ENCODE results near the gene FAM53A. TPM values are rescaled to one million over a fixed set of nuclear protein-coding genes. Genes with fewer than 3 reads are reported as not detected.

Gene FAM53A
- total RNA-seq, 4 donors from 2014 or later, result 1.3 to 3.2 TPM; not detected in 2

GRCh38 chr4:1625600-1626138, 58.4 kb downstream of the FAM53A start:
- no peak overlapping the region for H3K27ac ChIP-seq
- no peak overlapping the region for H3K4me3 ChIP-seq
- TF ChIP-seq POLR2A (IDR thresholded peaks at IDR 0.05), result no peak
- no peak for TF ChIP-seq CTCF (IDR thresholded peaks at IDR 0.05)
- no peaks in the 10 kb centered on the region for H3K9me3 ChIP-seq
- no peaks in the 10 kb centered on the region for H3K4me1 ChIP-seq
- DNase-seq, result no peak
- intact Hi-C loops (cut with DNase I; ENCODE audit: low total_unique reads), result no loop called here
- no peaks in the 10 kb centered on the region for H3K36me3 ChIP-seq
- no peaks in the 10 kb centered on the region for H3K27me3 ChIP-seq

- TF ChIP-seq POLR2A (IDR thresholded peaks at IDR 0.05) (no peak), CTCF (IDR thresholded peaks at IDR 0.05) (no peak)
- H3K4me3 ChIP-seq, result no peak overlapping the region
- H3K9me3 ChIP-seq, result no peaks in the 10 kb centered on the region
- no peaks in the 10 kb centered on the region for H3K27me3 ChIP-seq
- no peak overlapping the region for H3K27ac ChIP-seq
- no peaks in the 10 kb centered on the region for H3K36me3 ChIP-seq
- intact Hi-C loops (cut with DNase I; ENCODE audit: low total_unique reads), result no loop called here
- H3K4me1 ChIP-seq, result no peaks in the 10 kb centered on the region
- no peak for DNase-seq
These were observed 59.6 kb downstream of the FAM53A start for GRCh38 chr4:1624519-1624910.

- no peaks in the 10 kb centered on the region for H3K9me3 ChIP-seq
- H3K4me3 ChIP-seq, result no peak overlapping the region
- no peaks in the 10 kb centered on the region for H3K4me1 ChIP-seq
- no peaks in the 10 kb centered on the region for H3K36me3 ChIP-seq
- no peak for DNase-seq
- intact Hi-C loops (cut with DNase I; ENCODE audit: low total_unique reads), result no loop called here
- no peak for TF ChIP-seq POLR2A (IDR thresholded peaks at IDR 0.05)
- TF ChIP-seq CTCF (IDR thresholded peaks at IDR 0.05), result no peak
- no peak overlapping the region for H3K27ac ChIP-seq
- no peaks in the 10 kb centered on the region for H3K27me3 ChIP-seq
These were observed 60.1 kb downstream of the FAM53A start for GRCh38 chr4:1623821-1624518.

GRCh38 chr4:1623400-1623799, 60.7 kb downstream of the FAM53A start:
- TF ChIP-seq POLR2A (IDR thresholded peaks at IDR 0.05), result no peak
- no peak for TF ChIP-seq CTCF (IDR thresholded peaks at IDR 0.05)

GRCh38 chr4:1622956-1623355, 61.2 kb downstream of the FAM53A start:
- TF ChIP-seq POLR2A (IDR thresholded peaks at IDR 0.05), result no peak
- no peak for TF ChIP-seq CTCF (IDR thresholded peaks at IDR 0.05)
- Histone ChIP-seq H3K27me3 (no peaks in the 10 kb centered on the region), H3K4me1 (no peaks in the 10 kb centered on the region), H3K36me3 (no peaks in the 10 kb centered on the region), H3K27ac (no peak overlapping the region), H3K9me3 (no peaks in the 10 kb centered on the region), H3K4me3 (no peak overlapping the region)
- no peak for DNase-seq
- intact Hi-C loops (cut with DNase I; ENCODE audit: low total_unique reads), result no loop called here

More at GRCh38 chr4:1623400-1623799, 60.7 kb downstream of the FAM53A start:
- Histone ChIP-seq H3K36me3 (no peaks in the 10 kb centered on the region), H3K9me3 (no peaks in the 10 kb centered on the region), H3K27me3 (no peaks in the 10 kb centered on the region), H3K4me1 (no peaks in the 10 kb centered on the region), H3K4me3 (no peak overlapping the region), H3K27ac (no peak overlapping the region)
- intact Hi-C loops (cut with DNase I; ENCODE audit: low total_unique reads), result no loop called here
- DNase-seq, result no peak
